Stimulated activated CD8-positive, alpha-beta memory T cell treated with anti-CD3 and anti-CD28 coated beads, Interleukin-4, amount 100 ng/mL, for 48 hours (primary cell): ENCODE data around the gene NCS1.
"Not testable (repeated sequence)": the region's sequence is repeated elsewhere in the genome, so short reads cannot be mapped to it uniquely, and the experiment has no call there.

Experiments
- DNase-seq: peaks from one replicate; pipeline ENCODE4 v3.0.0-alpha.2; 2020

Gene NCS1

DNA sequence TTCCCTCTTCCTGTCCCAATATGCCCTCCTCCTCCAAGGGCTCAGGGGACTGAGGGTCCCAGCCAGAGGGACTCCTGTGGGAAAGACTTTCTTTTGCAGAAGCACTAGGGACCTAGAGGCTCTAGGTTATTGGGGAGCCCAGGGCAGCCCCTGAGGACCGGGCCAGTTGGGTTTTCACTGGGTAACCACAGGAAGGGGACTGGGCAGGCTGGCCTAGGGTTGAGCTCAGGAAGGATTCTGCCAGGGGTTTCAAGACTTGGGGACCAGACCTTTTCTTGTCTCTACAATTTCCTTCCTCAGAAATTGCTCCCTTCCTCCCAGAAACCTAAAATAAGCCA lies 69.0 kb downstream of the NCS1 start:
- DNase-seq = no peak

DNA sequence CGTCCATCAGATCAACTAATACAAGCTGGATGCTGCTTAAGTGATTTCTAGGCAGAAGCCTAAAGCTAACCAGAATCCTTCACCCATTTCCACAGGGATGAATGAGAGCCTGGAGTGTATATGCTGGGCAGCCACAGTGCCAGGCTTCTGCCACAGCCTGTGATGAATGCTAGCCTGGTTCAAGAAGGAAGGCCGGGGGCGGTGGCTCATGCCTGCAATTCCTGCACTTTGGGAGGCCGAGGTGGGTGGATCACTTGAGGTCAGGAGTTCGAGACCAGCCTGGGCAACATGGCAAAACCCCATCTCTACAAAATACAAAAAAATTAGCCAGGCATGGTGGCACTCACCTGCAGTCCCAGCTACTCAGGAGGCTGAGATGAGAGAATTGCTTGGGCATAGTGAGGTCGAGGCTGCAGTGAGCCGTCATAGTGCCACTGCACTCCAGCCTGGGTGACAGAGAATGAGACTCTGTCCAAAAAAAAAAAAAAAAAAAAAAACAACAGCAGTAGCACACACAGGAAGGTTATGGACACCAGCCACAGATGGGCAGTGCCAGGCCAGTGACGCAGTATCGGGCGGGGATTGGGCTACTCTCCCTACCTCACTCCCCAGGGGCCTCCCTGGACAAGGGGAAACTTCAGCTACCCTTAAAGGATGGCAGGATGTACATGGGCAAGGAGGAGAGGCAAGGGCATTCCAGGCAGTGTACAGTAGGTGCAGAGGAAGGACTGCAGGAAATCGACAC lies 70.2 kb downstream of the NCS1 start:
- DNase-seq = no peak

DNA sequence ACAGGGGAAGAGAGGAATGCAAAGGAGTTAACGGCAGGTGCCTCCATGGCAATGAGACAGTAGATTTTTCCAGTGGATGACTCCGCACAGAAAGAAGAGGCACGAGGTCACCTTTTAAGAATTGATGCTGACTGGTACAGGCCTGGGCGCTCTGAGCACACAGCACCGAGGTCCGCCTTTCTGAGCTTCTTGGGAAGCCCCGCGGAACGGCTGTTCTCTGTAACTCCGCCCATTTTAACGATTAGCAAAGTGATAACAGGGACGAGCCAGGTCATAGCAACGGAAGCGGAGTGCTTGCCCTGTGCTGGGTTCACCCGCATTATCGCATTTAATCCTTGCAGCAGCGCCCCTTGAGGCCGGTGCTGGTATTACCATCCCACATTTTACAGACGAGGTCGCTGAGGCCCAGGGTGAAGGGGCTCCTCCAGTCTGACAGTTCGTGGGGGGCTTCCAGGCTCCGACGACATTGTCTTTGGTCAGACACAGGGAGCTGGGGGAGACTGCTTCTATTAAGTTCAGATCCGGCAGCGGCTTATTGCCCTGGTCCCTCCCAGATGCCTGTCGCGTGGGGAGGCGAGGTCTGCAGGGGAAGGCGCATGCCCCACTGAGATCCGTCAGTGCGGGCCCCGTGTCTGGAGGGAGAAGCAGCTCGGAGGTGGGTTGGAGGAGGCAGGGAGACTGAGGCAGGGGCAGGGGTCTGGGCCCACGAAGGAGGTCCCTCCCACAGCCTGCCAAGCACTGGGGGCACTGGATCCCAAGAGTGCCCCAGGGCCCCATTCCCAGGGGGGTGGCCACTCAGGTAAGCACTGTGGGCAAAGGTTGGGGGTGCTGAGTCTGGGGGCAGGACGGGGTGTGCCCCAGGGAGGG lies 71.0 kb downstream of the NCS1 start:
- peak; percentile 95 for DNase-seq

DNA sequence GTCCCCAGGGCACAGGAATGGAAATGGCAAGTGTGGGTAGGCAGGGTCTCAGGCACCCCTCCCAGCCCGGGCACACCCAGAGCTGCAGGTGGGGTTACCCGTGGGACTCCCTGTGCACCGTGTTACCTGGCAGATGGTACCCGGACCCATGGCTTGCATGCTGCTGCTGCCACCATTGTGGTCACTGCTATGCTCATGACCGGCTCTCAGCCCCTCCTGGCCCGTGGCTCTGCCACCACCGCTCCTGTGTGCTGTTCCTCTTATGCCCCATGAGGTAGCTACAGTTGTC lies 71.6 kb downstream of the NCS1 start:
- no peak for DNase-seq

DNA sequence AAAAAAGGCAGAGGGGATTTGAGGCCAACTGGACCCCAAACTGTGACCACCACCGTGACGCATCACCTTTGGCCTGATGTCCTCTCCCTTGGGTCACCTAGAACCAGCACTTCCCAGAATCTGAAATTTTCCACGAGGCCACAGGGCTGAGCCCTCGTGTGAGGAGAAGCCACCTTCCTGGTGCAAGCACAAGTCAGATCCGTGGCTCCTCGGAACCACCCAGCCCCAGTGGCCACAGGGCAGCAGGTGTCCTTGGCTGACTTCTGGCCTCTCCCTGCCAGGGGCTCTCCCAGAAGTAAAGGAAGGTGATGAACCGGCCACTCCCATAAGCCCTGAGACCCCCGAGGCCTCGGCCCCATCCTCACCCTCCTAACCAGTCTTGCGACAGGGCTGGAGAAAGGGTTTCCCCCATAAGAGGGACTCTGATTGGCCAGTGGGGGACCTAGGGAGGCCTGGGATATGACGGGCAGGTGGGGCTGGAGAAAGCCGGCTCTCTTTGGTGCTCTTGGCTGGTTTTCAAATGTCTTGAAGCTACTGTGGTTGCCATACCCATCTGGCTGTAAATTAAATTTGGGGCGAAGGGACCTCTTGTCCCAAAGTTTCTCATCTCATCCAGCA lies 72.5 kb downstream of the NCS1 start:
- DNase-seq = no peak

DNA sequence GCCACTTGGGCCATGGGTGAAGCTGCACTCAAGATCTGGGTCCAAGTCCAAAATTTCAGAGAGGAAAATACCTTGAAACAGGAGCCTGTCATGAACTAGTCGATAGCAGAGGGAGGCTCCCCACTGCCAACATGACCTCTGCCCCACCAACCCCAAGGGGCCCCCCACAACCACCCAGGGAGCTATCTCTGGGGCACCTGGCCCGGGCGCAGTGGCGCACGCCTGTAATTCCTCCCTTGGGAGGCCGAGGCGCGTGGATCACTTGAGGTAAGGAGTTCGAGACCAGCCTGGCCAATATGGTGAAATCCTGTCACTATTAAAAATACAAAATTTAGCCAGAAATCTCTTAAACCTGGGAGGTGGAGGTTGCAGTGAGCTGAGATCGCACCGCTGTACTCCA lies 73.3 kb downstream of the NCS1 start:
- no peak for DNase-seq

DNA sequence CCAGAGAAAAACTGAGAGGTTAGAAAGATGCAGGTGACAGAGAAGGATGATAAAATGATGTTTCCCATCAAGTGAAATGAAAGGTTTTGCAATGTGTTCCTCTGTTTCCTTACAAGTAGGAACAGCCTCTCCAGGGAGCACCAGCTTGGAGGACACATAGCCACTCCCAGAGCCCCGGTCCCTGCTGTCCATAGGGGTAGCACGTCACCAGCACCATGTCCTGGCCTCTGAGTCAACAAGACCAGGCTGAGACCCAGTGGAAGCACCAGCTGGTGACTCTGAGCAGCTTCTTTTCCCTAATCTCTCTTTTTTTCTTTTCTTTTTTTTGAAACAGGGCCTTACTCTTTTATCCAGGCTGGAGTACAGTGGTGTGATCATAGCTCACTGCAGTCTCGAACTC lies 73.9 kb downstream of the NCS1 start:
- DNase-seq = no peak

DNA sequence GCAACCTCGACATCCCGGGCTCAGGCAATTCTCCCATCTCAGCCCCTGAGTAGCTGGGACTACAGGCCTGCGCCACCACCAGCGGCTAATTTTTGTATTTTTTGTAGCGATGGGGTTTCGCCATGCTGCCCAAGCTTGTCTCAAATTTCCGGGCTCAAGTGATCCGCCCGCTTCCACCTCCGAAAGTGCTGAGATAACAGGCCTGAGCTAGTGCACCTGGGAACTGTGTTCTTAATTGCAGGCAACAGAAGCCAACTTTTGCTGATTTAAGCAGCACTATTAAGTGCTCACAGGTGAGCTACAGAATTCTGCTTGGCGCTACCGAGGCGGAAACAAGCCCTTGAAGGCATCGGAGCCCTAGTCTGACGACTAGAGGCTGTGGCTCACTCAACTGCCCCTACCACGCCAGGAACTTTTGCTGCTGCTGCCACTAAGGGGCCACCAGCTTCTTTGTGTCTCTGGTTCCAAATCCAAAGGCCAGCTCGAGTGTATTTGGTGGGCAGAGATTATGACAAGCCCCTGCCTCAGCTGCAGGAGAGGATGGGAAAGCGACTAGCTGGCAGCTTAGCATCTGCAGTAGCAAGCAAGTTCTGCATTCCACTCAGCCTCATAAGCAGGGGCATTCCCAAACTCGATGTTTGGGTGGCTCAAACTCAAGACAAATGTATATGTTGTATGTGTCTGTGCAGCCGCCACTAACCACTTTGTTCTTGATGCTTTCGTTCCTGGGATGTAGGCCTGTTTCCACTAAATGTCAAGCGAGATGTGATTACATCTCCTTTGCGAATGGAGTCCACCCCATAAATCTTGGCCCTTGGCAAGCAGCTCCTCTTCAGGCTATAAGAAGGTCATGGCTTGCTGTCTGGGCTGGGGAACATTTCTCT lies 82.8 kb downstream of the NCS1 start:
- no peak for DNase-seq

DNA sequence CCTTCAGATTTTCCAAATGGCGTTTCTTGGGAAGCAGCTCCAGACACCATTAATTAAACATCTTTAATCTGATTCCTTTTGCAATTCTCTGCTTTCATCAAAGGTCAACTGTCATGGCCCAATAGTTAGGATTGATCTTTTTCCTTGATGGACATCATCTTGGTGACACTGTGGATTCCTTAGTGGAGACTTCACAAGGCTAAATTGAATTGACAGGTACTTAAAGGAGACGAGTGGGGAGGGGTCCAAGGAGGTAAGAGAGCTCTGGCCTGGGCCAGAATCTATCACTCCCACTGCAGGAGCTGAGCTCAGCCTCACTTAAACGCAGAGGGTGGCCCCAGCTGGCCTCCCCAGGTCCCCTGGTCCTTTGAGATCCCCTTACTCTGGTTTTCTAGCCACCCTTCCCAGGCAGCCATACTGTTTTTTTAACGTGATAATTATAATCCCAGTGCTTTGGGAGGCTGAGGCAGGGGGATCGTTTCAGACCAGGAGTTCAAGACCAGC lies 83.5 kb downstream of the NCS1 start:
- no peak for DNase-seq

DNA sequence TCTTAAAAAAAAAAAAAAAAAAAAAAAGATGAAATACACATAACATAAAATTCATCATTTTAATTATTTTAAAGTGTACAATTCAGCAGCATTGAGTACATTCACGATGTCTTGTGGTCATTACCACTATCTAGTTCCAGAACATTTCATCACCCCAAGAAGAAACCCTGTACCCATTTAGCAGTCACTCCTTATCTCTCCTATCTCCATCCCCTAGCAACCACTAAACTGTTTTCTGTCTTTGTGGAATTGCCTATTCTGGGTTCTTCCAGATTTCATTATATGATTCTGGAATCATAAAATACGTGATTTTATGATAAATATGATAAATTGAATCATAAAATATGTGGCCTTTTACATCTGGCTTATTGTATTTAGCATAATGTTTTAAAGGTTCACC lies 84.4 kb downstream of the NCS1 start:
- no peak for DNase-seq

DNA sequence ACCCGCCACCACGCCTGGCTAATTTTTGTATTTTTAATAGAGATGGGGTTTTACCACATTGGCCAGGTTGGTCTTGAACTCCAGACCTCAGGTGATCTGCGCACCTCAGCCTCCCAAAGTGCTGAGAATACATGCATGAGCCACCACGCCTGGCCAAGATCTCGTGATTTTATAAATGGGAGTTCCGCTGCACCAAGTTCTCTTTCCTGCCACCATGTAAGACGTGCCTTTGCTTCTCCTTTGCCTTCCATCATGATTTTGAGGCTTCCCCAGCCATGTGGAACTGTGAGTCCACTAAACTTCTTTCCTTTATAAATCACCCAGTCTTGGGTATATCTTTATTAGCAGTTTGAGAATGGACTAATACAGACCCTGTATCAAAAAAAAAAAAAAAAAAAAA lies 85.9 kb downstream of the NCS1 start:
- not testable (repeated sequence) for DNase-seq

DNA sequence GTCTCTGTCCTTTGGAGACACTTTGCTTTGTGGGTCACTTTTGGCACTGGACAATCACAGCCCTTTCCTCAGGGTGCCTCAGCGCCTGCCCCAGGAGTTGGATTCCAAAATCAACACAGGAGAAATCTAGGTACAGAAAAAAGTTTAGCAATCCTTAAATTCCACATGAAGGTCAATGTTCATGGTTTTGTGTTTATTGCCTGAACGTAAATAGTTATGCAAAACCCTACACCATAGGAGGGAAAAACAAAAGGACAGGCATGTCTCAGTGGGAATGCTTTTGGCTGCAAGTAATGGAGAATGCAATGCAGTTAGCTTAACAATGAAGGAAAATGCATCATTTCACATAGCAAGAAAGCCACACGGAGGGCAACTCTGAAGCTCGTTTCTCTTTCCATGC lies 86.8 kb downstream of the NCS1 start:
- no peak for DNase-seq

DNA sequence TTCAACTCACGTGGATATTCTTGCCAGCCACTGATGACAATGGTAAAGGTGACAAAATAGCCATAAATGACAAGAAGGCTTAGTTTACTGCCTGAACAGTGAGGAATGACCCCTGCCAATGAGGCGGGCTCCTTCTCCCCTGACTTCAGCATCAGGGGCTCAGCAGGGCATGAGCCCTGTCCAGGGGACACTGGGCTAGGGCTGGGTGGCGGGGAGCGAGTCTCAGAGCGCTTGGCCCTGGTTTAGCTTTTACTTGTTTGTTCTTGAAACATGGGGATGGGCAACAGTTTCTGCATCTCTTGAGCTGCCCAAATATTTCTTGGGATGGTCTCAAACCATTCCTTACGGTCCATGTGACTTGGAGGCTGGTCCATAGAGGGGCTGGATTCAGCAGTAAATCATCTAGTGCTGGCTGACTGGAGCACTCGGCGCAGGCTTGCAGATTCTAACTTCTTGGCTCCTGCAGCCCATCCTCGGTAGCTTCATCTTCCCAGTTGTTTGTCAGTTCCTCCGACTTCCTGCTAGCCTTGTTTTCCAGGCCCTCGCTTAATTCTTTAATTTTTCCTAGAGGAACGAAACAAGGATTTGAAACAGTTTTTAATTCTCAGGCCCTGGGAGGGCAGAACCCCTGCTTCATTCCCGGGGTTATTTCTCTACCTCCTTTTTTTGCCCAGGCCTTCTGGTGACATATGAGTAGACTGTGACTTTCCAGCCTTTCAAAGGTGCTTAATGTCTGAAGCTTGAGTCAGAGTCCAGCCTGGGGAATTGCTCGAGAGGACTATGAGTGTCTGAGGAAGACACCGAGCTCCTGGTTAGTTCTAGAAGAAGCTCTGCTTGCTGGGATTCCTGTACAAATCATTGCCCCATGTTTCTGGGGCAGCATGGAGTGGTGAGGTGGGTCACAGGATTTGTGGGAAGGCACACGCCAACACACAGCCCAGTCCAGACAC lies 88.9 kb downstream of the NCS1 start:
- no peak for DNase-seq

DNA sequence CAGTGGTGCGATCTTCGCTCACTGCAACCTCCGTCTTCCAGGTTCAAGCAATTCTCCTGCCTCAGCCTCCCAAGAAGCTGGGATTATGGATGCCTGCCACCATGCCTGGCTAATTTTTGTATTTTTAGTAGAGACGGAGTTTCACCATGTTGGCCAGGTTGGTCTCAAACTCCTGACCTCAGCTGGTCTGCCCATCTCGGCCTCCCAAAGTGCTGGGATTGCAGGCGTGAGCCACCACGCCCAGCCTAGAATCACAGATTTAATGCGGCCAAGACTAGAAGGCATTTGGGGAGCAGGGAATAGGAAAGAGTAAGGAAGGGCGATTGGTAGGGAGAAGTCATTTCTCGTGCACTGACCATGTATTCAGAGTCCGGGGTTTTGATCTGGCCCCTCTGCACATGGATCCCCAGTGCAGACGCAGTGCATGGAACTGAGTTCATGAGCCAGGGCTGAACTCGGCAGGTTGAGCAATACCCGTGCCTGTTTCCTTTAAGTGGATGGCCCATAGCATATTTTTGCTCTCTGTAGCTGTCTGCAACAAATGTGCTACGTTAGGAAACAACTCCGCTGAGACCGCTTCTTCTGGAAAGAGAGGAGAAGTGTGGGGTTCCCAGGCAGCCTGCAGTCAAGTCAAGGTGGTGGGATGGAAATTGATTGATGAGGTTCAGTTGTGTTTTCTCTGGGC lies 90.0 kb downstream of the NCS1 start:
- no peak for DNase-seq

DNA sequence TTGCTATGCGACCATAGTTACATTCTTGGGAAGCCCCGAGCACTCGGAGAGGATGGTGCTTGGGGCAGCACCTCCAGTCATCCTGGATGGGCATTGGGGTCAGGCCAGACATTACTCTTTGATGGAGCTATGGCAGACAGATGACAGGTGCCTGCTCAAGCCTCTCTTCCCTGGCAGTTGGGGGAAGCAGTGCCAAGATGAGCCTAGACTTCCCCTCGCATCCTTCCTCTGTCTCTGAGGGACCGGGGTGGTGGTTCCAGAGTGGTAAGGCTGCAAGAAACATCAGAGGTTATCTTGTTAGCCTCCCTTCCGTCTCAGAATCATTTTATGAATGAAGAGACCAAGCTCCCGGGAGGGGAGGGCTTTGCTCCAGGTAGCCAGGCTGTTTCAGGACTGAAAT lies 90.6 kb downstream of the NCS1 start:
- no peak for DNase-seq

DNA sequence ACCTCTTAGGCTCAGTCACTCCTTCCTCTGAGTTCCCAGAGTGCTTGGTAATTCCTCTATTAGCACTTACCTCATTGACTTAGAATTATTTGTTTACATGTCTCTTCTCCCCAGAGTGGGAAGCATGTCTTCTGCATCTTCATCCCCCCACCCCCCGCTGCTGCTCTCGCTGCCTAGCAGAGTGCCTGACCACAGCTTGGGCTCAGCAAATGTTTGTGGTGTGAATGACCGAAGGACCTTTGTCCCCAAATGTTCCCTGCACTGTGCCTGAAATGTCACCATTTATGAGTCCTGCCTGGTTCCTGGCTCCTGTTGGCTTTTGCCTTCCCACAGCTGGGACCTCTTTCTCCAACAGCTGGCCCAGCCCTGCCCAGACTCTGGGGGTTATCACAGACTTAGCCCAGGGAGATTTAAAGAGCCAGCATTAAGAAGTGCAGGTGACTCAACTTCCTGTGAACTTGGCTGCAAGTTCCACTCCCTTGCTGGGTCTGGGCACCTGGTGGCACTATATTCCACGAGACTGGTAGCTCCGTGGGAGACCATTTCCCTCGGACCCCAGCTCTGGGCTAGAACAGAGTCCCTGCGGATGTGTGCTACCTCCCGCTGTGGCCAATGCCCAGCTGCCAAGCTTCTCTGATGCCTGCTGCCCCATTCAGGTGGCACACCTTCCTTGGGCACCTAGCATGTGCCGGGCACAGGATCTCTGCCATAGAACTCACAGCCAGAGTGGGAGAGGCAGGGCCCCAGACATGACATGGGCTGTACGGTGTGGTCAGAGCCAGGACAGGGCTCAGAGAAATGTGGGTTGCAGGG lies 91.6 kb downstream of the NCS1 start:
- no peak for DNase-seq

DNA sequence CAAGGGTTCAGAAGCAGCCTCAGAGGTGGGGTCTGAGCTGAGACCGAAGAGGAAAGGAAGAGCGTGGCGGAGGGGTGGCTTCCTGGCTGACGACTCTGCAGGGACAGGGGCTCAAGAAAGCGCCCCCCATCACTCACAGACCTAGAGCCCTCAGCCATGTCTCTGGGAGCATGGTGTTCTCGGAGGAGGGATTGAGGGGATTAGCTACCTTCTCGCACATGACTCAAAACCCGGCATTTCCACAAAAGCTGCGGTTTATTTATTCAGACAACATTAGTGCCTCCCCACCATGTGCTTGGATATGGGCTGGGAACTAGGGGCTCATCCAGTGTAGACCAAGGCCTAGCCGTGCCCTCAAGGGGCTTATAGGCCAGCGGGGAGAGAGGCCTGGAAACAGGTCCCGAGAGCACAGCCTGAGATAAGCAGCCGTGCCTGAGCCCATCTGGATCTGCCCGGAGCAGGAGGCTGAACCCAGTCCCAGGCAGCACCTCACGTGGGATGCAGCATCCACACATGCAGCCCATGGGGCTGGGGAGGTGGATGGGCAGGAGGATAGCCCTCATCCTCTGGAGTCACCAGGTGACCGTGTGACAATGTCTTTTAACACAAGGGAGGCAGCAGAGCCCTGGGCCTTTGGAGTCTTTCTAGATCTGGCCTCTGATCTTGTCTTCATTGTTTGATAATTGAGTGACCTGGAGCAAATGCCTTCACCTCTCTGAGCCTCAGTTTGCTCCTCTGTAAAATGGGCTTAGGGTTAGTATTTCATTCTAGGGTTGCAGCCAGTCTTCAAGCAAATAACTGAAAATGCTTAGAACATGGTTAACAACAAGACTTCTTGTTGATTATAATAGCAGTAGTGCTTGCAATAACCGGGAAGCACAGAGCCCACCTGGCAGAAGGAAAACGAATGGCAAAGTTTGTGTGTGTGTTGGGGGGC lies 92.5 kb downstream of the NCS1 start:
- no peak for DNase-seq

DNA sequence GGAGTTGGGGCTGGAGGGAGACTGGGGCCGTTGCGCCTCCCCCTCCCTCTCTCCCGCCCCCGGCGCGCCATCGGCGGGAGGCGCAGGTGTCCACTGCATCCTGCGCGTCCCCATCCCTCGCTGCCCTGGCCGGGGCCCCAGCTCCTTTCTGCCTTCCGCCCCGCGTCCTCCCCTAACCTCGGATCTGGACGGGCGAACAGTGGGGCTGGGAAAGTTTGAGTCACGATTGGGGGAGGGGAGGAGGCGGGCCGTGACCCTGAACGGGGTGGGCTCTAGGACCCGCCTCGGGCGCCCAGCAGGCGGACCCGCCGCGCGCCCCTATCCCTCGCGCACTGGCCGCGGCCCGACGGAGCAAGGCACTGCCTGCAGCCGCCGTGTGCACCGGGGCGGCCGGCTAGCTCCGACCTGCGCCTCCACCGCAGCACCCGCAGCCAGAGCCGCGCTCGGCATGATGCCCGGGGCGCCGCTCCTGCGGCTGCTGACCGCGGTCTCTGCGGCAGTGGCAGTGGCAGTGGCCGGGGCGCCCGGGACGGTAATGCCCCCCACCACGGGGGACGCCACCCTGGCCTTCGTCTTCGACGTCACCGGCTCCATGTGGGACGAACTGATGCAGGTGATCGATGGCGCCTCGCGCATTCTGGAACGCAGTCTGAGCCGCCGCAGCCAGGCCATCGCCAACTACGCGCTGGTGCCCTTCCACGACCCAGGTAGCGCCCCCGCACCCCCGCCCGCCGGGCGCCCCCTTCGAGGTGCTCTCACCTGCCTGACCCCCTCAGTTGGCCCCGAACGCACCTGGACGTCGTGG lies 93.4 kb downstream of the NCS1 start, which contains the start of gene HMCN2:
Gene HMCN2, plus strand, starts transcription at position 330 of the 805 bp plus-strand sequence. Its CDS starts 119 bp downstream, at position 449.
- DNase-seq = no peak
